ENCODE results near the gene LSM7. TPM values are rescaled to one million over a fixed set of nuclear protein-coding genes. Genes with fewer than 3 reads are reported as not detected.
"Not testable (repeated sequence)": the region's sequence is repeated elsewhere in the genome, so short reads cannot be mapped to it uniquely, and the experiment has no call there.

The LSM7 gene
- total RNA-seq, 1 experiment from 2014 or later: 97.3 TPM

GRCh38 chr19:2350656-2351055 lies 22.3 kb upstream of the LSM7 start:
- ChIA-PET POLR2A (no interaction called here), CTCF (no interaction called here)
- ATAC-seq (no peak), DNase-seq (ENCODE audit: low read depth, low spot score) (no peak)
- H3K4me3 ChIP-seq (ENCODE audit: low read depth in 2 of 2, low read length in 2 of 2): no peak overlapping the region
- no peaks in the 10 kb centered on the region for H3K27me3 ChIP-seq (ENCODE audit: control insufficient read depth, insufficient read depth, low read length)
- no peaks in the 10 kb centered on the region for H3K9me3 ChIP-seq (ENCODE audit: control insufficient read depth, insufficient read depth, low read depth, low read length)
- no peaks in the 10 kb centered on the region for H3K4me1 ChIP-seq (ENCODE audit: control insufficient read depth, insufficient read depth, low read length)
- no TSS peak for BruUV-seq (replicated peaks)
- in situ Hi-C loops (cut with HindIII; ENCODE audit: low pct_unique_long_range_greater_than_20kb, low sequenced_read_pairs): no loop called here
- intact Hi-C loops (cut with micrococcal nuclease; ENCODE audit: unreplicated experiment): no loop called here
- TF ChIP-seq CTCF (IDR thresholded peaks at IDR 0.05): no peak
- no peak for TF ChIP-seq TCF7L2 (IDR thresholded peaks at IDR 0.05; ENCODE audit: low read depth, low read length)
- TF ChIP-seq POLR2AphosphoS5 (IDR thresholded peaks at IDR 0.05; ENCODE audit: low read depth, low read length): no peak
- H3K36me3 ChIP-seq (ENCODE audit: control insufficient read depth, insufficient read depth, low read length): no peaks in the 10 kb centered on the region
- no peak overlapping the region for H3K27ac ChIP-seq (ENCODE audit: low read length)

GRCh38 chr19:2349818-2350217 lies 21.4 kb upstream of the LSM7 start:
- POLR2A ChIA-PET; H3K4me3 ChIP-seq (ENCODE audit: low read depth in 2 of 2, low read length in 2 of 2); ATAC-seq; H3K9me3 ChIP-seq (ENCODE audit: control insufficient read depth, insufficient read depth, low read depth, low read length); in situ Hi-C loops (cut with HindIII; ENCODE audit: low pct_unique_long_range_greater_than_20kb, low sequenced_read_pairs); DNase-seq (ENCODE audit: low read depth, low spot score); H3K36me3 ChIP-seq (ENCODE audit: control insufficient read depth, insufficient read depth, low read length); CTCF ChIA-PET; intact Hi-C loops (cut with micrococcal nuclease; ENCODE audit: unreplicated experiment); BruUV-seq (replicated peaks); H3K27me3 ChIP-seq (ENCODE audit: control insufficient read depth, insufficient read depth, low read length); H3K27ac ChIP-seq (ENCODE audit: low read length); H3K4me1 ChIP-seq (ENCODE audit: control insufficient read depth, insufficient read depth, low read length): not testable (repeated sequence)

GRCh38 chr19:2345794-2346663 lies 17.6 kb upstream of the LSM7 start:
- in situ Hi-C loops (cut with HindIII; ENCODE audit: low pct_unique_long_range_greater_than_20kb, low sequenced_read_pairs): no loop called here
- POLR2A ChIA-PET: no interaction called here
- DNase-seq (ENCODE audit: low read depth, low spot score) (no peak), ATAC-seq (no peak)
- Histone ChIP-seq H3K27ac (ENCODE audit: low read length) (no peak overlapping the region), H3K4me3 (ENCODE audit: low read depth in 2 of 2, low read length in 2 of 2) (no peak overlapping the region), H3K9me3 (ENCODE audit: control insufficient read depth, insufficient read depth, low read depth, low read length) (no peaks in the 10 kb centered on the region), H3K36me3 (ENCODE audit: control insufficient read depth, insufficient read depth, low read length) (no peaks in the 10 kb centered on the region), H3K27me3 (ENCODE audit: control insufficient read depth, insufficient read depth, low read length) (no peaks in the 10 kb centered on the region), H3K4me1 (ENCODE audit: control insufficient read depth, insufficient read depth, low read length) (no peaks in the 10 kb centered on the region)
- CTCF ChIA-PET: no interaction called here
- TF ChIP-seq REST (IDR thresholded peaks at IDR 0.05; ENCODE audit: insufficient read depth in 1 of 2, low read depth in 2 of 2, low read length in 1 of 2): no peak
- TF ChIP-seq TCF7L2 (IDR thresholded peaks at IDR 0.05; ENCODE audit: low read depth, low read length): no peak
- TF ChIP-seq CTCF (IDR thresholded peaks at IDR 0.05): no peak
- TF ChIP-seq SIN3A (IDR thresholded peaks at IDR 0.05; ENCODE audit: borderline replicate concordance, insufficient read depth, low read depth, low read length): no peak
- TF ChIP-seq POLR2AphosphoS5 (IDR thresholded peaks at IDR 0.05; ENCODE audit: low read depth, low read length): no peak
- intact Hi-C loops (cut with micrococcal nuclease; ENCODE audit: unreplicated experiment): no loop called here
- BruUV-seq (replicated peaks): TSS peak; percentile 55

Measured in Panc1 (cell line).